HG03457 (cell line): Measurements from ENCODE around the gene GCK.

Experiments used
- ATAC-seq: cut with Tn5 transposase; IDR thresholded peaks from one replicate; pipeline ENCODE4 v1.9.1; 2021; ENCODE audit warnings: moderate number of reproducible peaks; ENCODE audit not compliant: unreplicated experiment

GCK gene

DNA sequence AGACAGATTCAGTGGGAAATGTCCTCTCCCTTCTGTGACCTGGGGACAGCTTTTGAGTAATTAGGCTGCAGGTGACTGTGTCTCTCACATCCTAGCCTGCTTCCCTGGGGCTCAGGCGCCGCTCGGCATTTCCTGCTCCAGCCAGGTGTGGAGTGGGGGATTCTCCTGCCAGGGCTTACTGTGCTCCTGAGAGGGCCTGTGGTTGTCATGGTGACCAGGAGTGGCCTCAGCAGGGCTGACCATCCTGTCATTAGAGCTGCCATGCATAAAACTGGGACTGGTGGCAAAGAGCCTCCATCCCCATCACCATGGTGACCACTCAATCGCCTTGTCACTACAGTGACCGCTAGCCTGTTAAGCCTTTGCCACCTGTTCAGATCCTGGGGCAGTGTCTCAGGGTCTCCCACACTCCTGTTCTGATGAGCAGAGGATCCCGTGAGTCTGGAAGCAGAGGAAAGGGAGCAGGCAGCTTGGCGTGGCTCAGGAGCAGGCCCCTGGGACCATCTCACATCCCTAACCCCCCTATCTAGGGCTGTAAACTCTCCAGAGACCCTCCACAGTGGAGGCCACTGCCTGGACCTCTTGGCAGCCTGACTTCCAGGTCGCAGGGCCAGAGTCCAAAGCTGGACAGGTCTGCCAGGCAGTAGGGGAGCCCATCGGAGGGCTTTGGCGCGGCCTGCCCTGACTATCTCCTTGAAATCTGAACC is at the start of gene GCK:
TSS of gene GCK (minus strand) at position 154 of the 707 bp plus-strand sequence. CDS start 486 bp downstream, outside the sequence.
- ATAC-seq, result no peak

DNA sequence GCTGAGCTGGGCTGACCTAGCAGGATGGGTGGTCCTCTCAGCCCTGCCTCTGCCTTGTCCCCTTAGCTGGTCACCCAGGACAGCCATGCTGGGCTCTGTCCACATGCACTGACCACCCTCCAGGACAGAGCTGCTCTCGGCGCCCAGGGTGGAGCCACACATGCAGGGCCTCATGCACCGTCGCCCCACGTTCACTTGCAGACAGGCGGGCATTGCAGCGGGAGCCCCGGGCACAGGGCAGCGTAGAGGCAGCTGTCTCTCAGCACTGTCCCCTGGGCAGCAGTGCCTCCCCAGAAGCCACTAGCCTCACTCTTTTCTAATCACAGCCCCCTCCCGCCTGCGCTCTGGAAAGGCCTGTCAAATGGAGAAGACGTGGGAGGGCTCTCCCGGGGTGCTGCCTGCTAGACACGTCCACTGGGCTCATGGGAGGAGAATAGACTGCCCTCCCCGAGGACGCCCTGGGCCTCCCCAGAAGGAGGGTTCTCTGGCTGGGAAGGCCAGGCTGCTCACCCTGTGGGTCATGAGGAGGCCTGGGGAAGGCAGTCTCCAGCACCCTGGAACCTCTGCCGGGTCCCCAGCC is 49.0 kb upstream of the GCK start:
- no peak for ATAC-seq

DNA sequence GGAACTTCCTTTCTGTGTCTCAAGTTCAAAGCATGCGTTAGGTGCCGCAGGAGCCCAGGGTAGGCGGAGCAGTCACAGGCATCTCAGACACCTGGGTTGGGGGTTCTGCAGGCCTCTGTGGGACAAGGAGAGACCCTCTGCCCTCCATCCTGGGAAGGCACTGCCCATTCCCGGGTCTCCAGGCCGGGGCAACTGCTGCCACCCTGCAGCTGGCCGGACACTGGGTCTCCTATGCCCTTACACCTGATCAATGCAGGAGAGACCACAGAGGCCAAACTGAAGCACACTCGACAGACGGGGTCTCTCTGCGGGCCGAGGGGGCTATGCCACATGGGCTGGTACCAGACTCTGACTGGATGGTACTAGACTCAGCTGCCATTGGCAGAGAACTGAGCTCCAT is 48.5 kb upstream of the GCK start:
- no peak for ATAC-seq

DNA sequence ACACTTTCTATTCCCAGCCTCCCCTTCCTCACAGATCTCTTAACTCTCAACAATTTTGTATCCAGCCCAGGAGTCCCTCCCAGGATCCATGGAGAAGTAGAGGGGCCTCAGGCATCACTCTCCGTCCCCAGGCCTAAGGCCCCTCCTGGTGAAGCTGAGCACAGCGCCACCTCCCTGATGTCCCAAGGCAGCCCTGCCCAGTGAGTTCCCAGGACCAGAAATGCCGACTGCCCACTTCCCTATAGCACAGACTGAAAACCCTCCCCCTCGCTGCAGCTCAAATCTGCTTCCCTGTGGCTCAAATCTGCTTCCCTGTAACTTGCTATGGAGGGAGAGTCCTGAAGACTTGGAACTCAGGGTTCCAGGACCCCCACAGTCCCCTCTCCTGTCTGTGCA is 47.1 kb upstream of the GCK start:
- ATAC-seq, result no peak

DNA sequence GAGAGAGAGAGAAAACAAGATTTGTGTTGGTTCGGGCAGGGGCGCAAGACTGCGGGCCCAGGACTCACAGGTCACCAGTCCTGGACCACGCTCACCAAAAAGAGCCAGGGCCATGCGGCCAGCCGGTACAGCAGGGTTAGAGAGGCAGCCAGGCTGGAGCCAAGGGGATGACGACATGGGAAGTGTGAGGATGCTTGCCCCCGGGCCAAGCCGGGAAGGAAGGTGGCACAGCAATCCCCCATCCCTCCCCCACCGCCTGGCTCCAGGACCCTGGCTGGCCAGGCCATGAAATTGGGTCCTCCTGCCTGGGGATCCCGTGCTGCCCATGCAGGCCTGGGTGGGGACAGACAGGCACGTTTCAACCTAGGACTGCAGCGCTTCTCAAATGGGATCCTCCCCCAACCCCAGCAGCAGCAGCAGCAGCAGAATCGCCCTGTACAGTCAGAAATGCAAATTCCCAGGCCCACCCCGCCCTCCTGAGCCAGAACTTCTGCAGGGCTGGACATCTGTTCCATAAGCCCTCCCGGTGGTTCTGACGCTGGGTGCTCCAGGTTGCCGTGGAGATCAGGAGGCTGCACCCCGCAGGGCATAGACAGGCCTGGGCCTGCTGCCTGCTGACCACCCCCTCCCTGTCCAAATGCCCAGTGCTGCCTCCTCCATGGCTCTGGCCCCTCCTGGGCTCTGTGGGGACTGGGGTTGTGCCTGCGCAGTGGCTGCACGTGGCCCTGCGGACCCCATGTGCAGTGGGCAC is 46.5 kb upstream of the GCK start:
- ATAC-seq, result no peak

- ATAC-seq, result no peak
Measured at GRCh38 chr7:44235066-44235465, 45.8 kb upstream of the GCK start.

GRCh38 chr7:44232901-44233715 is 43.9 kb upstream of the GCK start:
- ATAC-seq, result no peak

- ATAC-seq, result no peak
Measured at GRCh38 chr7:44232396-44232795, 43.2 kb upstream of the GCK start.

GRCh38 chr7:44231088-44231487 is 41.8 kb upstream of the GCK start:
- no peak for ATAC-seq

DNA sequence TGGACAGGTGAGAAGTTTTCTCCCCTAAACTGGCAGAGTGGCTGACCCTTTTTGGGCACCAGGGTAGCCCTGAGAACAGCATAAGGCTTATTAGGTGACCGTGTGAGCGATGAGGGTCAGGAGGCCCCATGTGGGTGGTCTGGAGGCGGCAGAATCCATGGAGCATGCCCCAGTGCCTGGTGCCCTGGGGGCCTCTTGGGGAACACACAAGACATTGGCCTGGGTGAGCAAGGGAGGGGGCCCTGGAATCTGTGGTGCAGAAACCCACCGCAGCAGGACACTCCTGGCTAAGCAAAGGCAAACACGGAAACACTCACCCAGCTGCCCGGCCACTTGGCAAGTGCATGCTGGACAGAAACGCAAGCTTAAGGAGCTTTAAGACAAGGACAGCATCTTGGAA is 41.0 kb upstream of the GCK start:
- no peak for ATAC-seq

GRCh38 chr7:44229546-44230105 is 40.4 kb upstream of the GCK start:
- ATAC-seq, result no peak

GRCh38 chr7:44228571-44229350 is 39.5 kb upstream of the GCK start:
- ATAC-seq, result no peak

GRCh38 chr7:44227911-44228310 is 38.7 kb upstream of the GCK start:
- ATAC-seq, result no peak

DNA sequence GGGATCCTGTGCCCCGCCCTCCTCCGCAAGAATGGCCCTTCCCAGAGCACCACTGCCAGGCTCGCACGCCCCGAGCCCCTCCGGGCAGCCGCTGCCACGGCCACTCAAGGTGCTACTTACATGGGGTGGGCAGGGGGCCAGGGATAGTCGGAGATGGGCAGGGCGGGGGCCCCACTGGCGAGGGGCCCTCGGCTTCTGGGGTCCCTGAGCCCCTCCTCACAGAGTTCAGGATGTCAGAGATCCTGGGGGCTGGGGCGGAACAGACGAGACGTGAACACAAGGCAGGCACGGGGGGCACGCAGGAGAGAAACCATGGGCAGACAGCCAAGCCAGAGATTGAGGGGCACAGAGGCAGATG is 37.1 kb upstream of the GCK start:
- no peak for ATAC-seq

GRCh38 chr7:44225566-44226395 is 36.5 kb upstream of the GCK start:
- ATAC-seq, result no peak

- no peak for ATAC-seq
Measured at GRCh38 chr7:44224974-44225565, 35.8 kb upstream of the GCK start.

DNA sequence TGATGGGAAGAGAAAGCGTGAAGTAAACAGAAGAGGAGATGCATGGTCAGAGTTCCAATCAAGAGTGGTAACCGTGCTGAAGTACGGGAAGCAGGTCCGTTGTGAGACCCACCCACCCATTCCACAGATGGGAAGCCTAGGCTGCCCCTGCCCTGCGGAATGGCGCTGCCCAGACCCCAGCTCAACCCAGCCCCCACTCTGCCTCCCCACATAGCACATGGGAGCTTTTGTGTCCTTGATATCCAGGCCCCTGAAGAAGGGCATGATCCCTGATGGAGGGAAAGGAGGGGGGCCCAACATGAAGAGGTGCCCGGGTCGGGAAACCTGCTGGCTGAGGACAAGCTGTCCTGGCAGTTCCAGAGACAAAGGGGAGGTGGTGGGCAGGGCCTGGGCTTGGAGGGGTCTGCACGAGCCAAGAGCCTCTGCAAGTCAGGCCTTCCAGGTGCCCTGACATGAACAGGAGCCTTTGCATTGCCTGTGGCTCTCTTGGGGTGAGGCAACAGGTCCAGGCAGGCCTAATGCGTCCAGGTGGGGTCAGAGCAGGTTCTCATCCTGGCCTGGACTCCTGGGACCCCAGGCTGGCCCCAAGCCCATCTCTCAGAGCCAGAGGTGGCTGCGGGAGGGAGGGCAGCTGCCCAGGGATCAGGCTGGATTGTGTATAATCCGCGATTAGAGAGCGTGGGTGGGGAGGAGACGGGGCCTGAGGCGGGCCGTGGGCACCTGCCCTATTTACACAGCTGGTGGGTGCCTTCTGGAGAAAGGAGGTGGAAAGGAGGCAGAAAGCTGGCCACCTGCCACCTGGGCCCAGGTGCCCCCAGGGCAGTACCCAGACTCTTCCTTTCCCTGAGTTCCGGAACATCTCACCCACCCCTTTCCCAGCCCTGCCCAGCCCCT is 35.1 kb upstream of the GCK start:
- ATAC-seq, result no peak
